Measurements from ENCODE around the gene VHLL. TPM values are rescaled to one million over a fixed set of nuclear protein-coding genes. Genes with fewer than 3 reads are reported as not detected.

VHLL gene
- polyA plus RNA-seq, 1 of the 3 experiments (the other 2 are of a cell fraction): not detected

- CTCF ChIA-PET: interaction anchor here (0.7 to 1.5 kb wide), 4 partner anchors 16 to 153 kb away, joined by 3 to 5 read pairs (median 3); no protein-coding TSS in a partner anchor
- POLR2A ChIA-PET: interaction anchor here (1.0 kb wide), 1 partner anchor 19 kb away, joined by 3 read pairs; no protein-coding TSS in a partner anchor
- TF ChIP-seq ELF1 (IDR thresholded peaks at IDR 0.05) (no peak), RAD21 (IDR thresholded peaks at IDR 0.05; ENCODE audit: low read length) (no peak), FOXM1 (IDR thresholded peaks at IDR 0.05; ENCODE audit: low read depth) (no peak), TEAD4 (IDR thresholded peaks at IDR 0.05; ENCODE audit: borderline replicate concordance, insufficient read depth) (no peak), POLR2AphosphoS5 (IDR thresholded peaks at IDR 0.05; ENCODE audit: low read depth, low read length) (no peak), MAX (IDR thresholded peaks at IDR 0.05; ENCODE audit: low read depth) (no peak), CTCF (IDR thresholded peaks at IDR 0.05) (no peak), GABPA (IDR thresholded peaks at IDR 0.05; ENCODE audit: low read depth) (no peak), ZBTB33 (IDR thresholded peaks at IDR 0.05; ENCODE audit: borderline replicate concordance, low read depth) (no peak), RFX5 (IDR thresholded peaks at IDR 0.05; ENCODE audit: low read length) (no peak), CHD2 (IDR thresholded peaks at IDR 0.05; ENCODE audit: low read length, partially characterized antibody) (no peak)
- no peaks in the 10 kb centered on the region for H3K9me3 ChIP-seq
- H3K9ac ChIP-seq: no peak overlapping the region
- peaks cover 13% of the 10 kb centered on the region for H3F3A ChIP-seq (replicated peaks; ENCODE audit: insufficient read depth)
- H3K36me3 ChIP-seq (replicated peaks in 1 of 2; ENCODE audit: control insufficient read depth in 1 of 2, insufficient read depth in 2 of 2, low read length in 1 of 2): peaks cover 60 to 71% of the 10 kb centered on the region in 2 experiments
- DNase-seq: no peak
- H3K4me3 ChIP-seq (ENCODE audit: low read depth in 2 of 2, low read length in 1 of 2): no peak overlapping the region
- H3K4me2 ChIP-seq: no peak overlapping the region
- H3K79me2 ChIP-seq (ENCODE audit: insufficient read depth): peaks cover 44% of the 10 kb centered on the region
- H3K9me2 ChIP-seq: no peaks in the 10 kb centered on the region
- H3K27ac ChIP-seq (ENCODE audit: low read depth in 2 of 2, low read length in 1 of 2): no peak overlapping the region
- no peak overlapping the region for H2AFZ ChIP-seq (ENCODE audit: low read depth)
- H3K27me3 ChIP-seq (ENCODE audit: insufficient read depth): no peaks in the 10 kb centered on the region
- peaks cover 6 to 8% of the 10 kb centered on the region in 2 experiments; a peak in 2 of 4 replicates for H3K4me1 ChIP-seq (ENCODE audit: control insufficient read depth in 1 of 2, insufficient read depth in 2 of 2, low read depth in 1 of 2, low read length in 1 of 2)
- peaks cover 27% of the 10 kb centered on the region for H4K20me1 ChIP-seq (ENCODE audit: insufficient read depth)
Measured at GRCh38 chr1:156276532-156276931, 22.6 kb downstream of the VHLL start.

GRCh38 chr1:156270314-156270713, 28.8 kb downstream of the VHLL start:
- H3K9me2 ChIP-seq: no peaks in the 10 kb centered on the region
- H3K36me3 ChIP-seq (replicated peaks in 1 of 2; ENCODE audit: control insufficient read depth in 1 of 2, insufficient read depth in 2 of 2, low read length in 1 of 2): peaks cover 69 to 81% of the 10 kb centered on the region in 2 experiments
- 100% methylated on average over 2 of the region's 3 CpGs for WGBS (ENCODE audit: low lambda C conversion rate)
- no peaks in the 10 kb centered on the region for H3K79me2 ChIP-seq (ENCODE audit: insufficient read depth)
- H3K9ac ChIP-seq: no peak overlapping the region
- DNase-seq: no peak
- H3K27me3 ChIP-seq (ENCODE audit: insufficient read depth): no peaks in the 10 kb centered on the region
- H3K4me1 ChIP-seq (ENCODE audit: control insufficient read depth in 1 of 2, insufficient read depth in 2 of 2, low read depth in 1 of 2, low read length in 1 of 2): no peaks in the 10 kb centered on the region
- ChIA-PET CTCF (interaction anchor here (2.2 to 3.9 kb wide), 2 partner anchors 10 to 49 kb away, joined by 8 to 24 read pairs; no protein-coding TSS in a partner anchor), POLR2A (no interaction called here)
- no peaks in the 10 kb centered on the region for H4K20me1 ChIP-seq (ENCODE audit: insufficient read depth)
- H3K27ac ChIP-seq (ENCODE audit: low read depth in 2 of 2, low read length in 1 of 2): no peak overlapping the region
- H2AFZ ChIP-seq (ENCODE audit: low read depth): no peak overlapping the region
- no peak overlapping the region for H3K4me2 ChIP-seq
- no peak overlapping the region for H3K4me3 ChIP-seq (ENCODE audit: low read depth in 2 of 2, low read length in 1 of 2)
- H3K9me3 ChIP-seq: no peaks in the 10 kb centered on the region
- peaks cover 19% of the 10 kb centered on the region for H3F3A ChIP-seq (replicated peaks; ENCODE audit: insufficient read depth)
- TF ChIP-seq GABPA (IDR thresholded peaks at IDR 0.05; ENCODE audit: low read depth): no peak
- TF ChIP-seq MEF2A (IDR thresholded peaks at IDR 0.05; ENCODE audit: borderline replicate concordance, low read depth): no peak
- TF ChIP-seq IRF3 (IDR thresholded peaks at IDR 0.05; ENCODE audit: low read depth, low read length): no peak
- no peak for TF ChIP-seq SMC3 (IDR thresholded peaks at IDR 0.05; ENCODE audit: low read depth, low read length)
- TF ChIP-seq REST (IDR thresholded peaks at IDR 0.05; ENCODE audit: low read depth, low read length): no peak
- TF ChIP-seq JUND (IDR thresholded peaks at IDR 0.05): no peak
- TF ChIP-seq NRF1 (IDR thresholded peaks at IDR 0.05; ENCODE audit: low read depth, low read length): no peak
- no peak for TF ChIP-seq ELF1 (IDR thresholded peaks at IDR 0.05)
- no peak for TF ChIP-seq SIN3A (IDR thresholded peaks at IDR 0.05; ENCODE audit: borderline replicate concordance, low read depth, low read length)
- TF ChIP-seq TEAD4 (IDR thresholded peaks at IDR 0.05; ENCODE audit: borderline replicate concordance, insufficient read depth): no peak
